Lung (tissue), 12 donors: ENCODE results near the gene PROS1. TPM values are rescaled to one million over a fixed set of nuclear protein-coding genes. Genes with fewer than 3 reads are reported as not detected.
A peak's percentile ranks its signal among the peaks of the same experiment; 100 is the strongest.

ENCODE experiments used
- ATAC-seq: fragments of 200-7000 bp; cut with Tn5 transposase; one replicate; pipeline ENCODE4 v1.9.1; 2020; ENCODE audit warnings: moderate number of reproducible peaks; ENCODE audit not compliant: insufficient read depth, low FRiP score
- DNase-seq, 3 donors: peaks; one replicate each; pipeline ENCODE4 v3.0.0-alpha.2; 2013 to 2017
- H3K27ac ChIP-seq, 2 donors: one replicate each; pipeline ENCODE4 v1.5.1; 2013; ENCODE audit warnings: mild to moderate bottlenecking in 2 of 2, moderate library complexity in 2 of 2, control low read depth in 1 of 2, inconsistent platforms in 1 of 2, low read depth in 1 of 2, low read length in 1 of 2
- H3K27me3 ChIP-seq, 3 donors: one replicate each; pipeline ENCODE4 v1.5.1; 2013; ENCODE audit warnings: low read length in 2 of 3; ENCODE audit not compliant: control insufficient read depth in 3 of 3, insufficient read depth in 3 of 3
- H3K36me3 ChIP-seq, 4 donors: one replicate each; pipeline ENCODE4 v1.5.1; 2013; ENCODE audit warnings: low read length in 4 of 4, mild to moderate bottlenecking in 1 of 4, moderate library complexity in 1 of 4; ENCODE audit not compliant: control insufficient read depth in 4 of 4, insufficient read depth in 4 of 4
- H3K4me1 ChIP-seq, 5 donors: one replicate each; pipeline ENCODE4 v1.5.1; 2013; ENCODE audit warnings: low read length in 5 of 5, mild to moderate bottlenecking in 2 of 5, moderate library complexity in 1 of 5; ENCODE audit not compliant: control insufficient read depth in 5 of 5, insufficient read depth in 5 of 5
- H3K4me3 ChIP-seq: one replicate; pipeline ENCODE4 v1.5.1; 2013; ENCODE audit warnings: mild to moderate bottlenecking, control low read depth, moderate library complexity
- H3K9ac ChIP-seq, 2 donors: one replicate each; pipeline ENCODE4 v1.5.1; 2013; ENCODE audit warnings: low read length in 2 of 2, control low read depth in 1 of 2; ENCODE audit not compliant: insufficient read depth in 1 of 2
- H3K9me3 ChIP-seq, 4 donors: one replicate each; pipeline ENCODE4 v1.5.1; 2013; ENCODE audit warnings: low read length in 3 of 4, mild to moderate bottlenecking in 1 of 4, moderate library complexity in 1 of 4; ENCODE audit not compliant: control insufficient read depth in 4 of 4, insufficient read depth in 3 of 4
- WGBS, 2 donors: extraction: QIAGEN DNeasy Blood & Tissue Kit; methylation state at CpG; one replicate each; pipeline ENCODE4 v1.1.7; 2013; 5-methylcytosine and 5-hydroxymethylcytosine counted together
- polyA plus RNA-seq, 2 donors: library from polyadenylated mRNA; stranded (reverse); fragments of 200-250 nt; gene quantifications; one replicate each; pipeline ENCODE4 v1.2.1, GENCODE V29; 2013
- total RNA-seq, 2 donors: library from RNA; depleted of rRNA in 1 of 2; stranded (reverse); fragments of >200 nt in 1 of 2; gene quantifications; one replicate each; pipeline ENCODE4 v1.2.1, GENCODE V29; 2014 to 2021
- TF ChIP-seq, protein P1 (sequence below): IDR thresholded peaks from 2 replicates; pipeline ENCODE4 v1.5.1; 2012; ENCODE audit warnings: mild to moderate bottlenecking; ENCODE audit errors: control extremely low read depth, extremely low read depth
- donor health status: control.
- donor health status: control.
- donor health status: Bipolar disorder and iron deficiency.
- donor health status: healthy.
- donor health status: DM: yes; HTN: yes; CAD: no.

The PROS1 gene
- total and polyA plus RNA-seq, 4 donors, result 16.2 to 70.3 (median 32.8) TPM

DNA sequence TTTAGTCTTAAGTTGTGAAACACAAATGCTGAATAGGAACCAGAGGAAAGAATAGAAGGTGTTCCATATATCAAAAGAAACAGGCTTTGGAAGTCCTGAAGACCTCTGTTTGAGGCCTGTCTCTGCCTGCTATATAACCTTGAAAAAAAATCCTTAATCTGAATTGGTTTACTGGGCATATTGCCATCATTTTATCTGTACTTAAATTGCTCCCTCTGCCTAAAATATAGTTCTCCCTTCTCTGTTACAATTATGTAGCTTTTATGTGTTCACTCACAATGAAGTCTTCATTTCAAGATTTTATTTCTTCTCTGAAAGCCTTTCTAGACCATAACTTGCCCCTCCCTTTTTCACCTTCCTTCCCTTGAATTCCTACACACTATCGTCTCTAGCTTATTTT lies 27.5 kb upstream of the PROS1 start:
- Histone ChIP-seq H3K4me1 (peaks cover 0 to 9% (median 0%) of the 10 kb centered on the region in 5 donors), H3K9me3 (no peaks in the 10 kb centered on the region), H3K9ac (no peak overlapping the region), H3K27ac (no peak overlapping the region), H3K27me3 (no peaks in the 10 kb centered on the region), H3K36me3 (peaks cover 0 to 2% (median under 1%) of the 10 kb centered on the region in 4 donors), H3K4me3 (no peak overlapping the region)
- TF ChIP-seq, protein P1, sequence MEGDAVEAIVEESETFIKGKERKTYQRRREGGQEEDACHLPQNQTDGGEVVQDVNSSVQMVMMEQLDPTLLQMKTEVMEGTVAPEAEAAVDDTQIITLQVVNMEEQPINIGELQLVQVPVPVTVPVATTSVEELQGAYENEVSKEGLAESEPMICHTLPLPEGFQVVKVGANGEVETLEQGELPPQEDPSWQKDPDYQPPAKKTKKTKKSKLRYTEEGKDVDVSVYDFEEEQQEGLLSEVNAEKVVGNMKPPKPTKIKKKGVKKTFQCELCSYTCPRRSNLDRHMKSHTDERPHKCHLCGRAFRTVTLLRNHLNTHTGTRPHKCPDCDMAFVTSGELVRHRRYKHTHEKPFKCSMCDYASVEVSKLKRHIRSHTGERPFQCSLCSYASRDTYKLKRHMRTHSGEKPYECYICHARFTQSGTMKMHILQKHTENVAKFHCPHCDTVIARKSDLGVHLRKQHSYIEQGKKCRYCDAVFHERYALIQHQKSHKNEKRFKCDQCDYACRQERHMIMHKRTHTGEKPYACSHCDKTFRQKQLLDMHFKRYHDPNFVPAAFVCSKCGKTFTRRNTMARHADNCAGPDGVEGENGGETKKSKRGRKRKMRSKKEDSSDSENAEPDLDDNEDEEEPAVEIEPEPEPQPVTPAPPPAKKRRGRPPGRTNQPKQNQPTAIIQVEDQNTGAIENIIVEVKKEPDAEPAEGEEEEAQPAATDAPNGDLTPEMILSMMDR, result no peak
- peak in 2 of 3 donors; percentile 33 to 61 for DNase-seq
- no peak for ATAC-seq
- 63 to 76% methylated on average over 1 of the region's 1 CpG for WGBS, 2 donors

DNA sequence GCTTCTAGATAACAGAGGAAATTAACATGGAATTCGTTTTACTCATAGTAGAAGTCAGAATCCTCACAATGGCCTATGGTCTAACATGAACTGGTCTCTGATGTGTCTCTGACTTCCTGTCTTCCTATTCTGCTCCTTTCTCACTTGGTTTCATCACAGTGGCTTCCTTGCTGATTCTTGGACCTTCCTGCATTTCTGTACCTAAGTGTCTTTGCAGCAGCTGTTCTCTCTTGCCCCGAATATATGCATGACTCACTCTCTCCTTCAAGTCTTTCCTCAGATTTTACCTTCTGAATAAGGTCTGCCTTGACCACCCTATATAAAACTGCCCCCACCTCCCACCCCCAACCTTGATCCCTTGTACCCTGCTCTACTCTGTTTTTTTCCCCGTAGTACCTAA lies 20.4 kb upstream of the PROS1 start:
- Histone ChIP-seq H3K36me3 (peaks cover 0 to 2% (median under 1%) of the 10 kb centered on the region in 4 donors), H3K27ac (no peak overlapping the region), H3K27me3 (no peaks in the 10 kb centered on the region), H3K9ac (no peak overlapping the region), H3K4me1 (no peaks in the 10 kb centered on the region), H3K4me3 (no peak overlapping the region), H3K9me3 (no peaks in the 10 kb centered on the region)
- TF ChIP-seq, protein P1, result no peak
- DNase-seq (no peak), ATAC-seq (no peak)
- WGBS, 2 donors, result 74 to 81% methylated on average over 3 of the region's 3 CpGs

DNA sequence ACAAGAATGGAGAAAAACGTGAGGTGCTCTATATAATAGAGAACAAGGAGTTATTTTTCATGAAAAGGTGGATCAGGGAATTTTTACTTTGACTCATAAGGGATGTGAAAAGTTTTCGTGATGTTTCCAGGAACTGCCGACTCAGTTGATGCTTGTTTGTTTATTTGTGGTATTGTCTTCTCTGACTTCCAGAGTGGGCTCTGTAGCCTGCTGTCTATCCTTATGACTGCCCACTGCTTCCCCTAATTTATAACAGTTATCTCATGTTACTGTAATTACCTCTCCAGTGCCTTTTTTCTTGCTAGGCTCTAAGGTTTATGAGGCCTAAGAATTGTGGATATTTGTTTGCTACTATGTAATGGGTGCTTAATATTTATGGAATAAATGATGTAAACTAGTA lies 18.5 kb upstream of the PROS1 start:
- TF ChIP-seq, protein P1, result no peak
- peaks cover 0 to 9% (median 6%) of the 10 kb centered on the region in 5 donors for H3K4me1 ChIP-seq
- no peak overlapping the region for H3K9ac ChIP-seq
- DNase-seq, result no peak
- no peaks in the 10 kb centered on the region for H3K27me3 ChIP-seq
- no peak for ATAC-seq
- H3K36me3 ChIP-seq, result peaks cover 0 to 2% (median under 1%) of the 10 kb centered on the region in 4 donors
- WGBS, 2 donors, result 78 to 85% methylated on average over 3 of the region's 3 CpGs
- H3K9me3 ChIP-seq, result no peaks in the 10 kb centered on the region
- no peak overlapping the region for H3K27ac ChIP-seq
- no peak overlapping the region for H3K4me3 ChIP-seq

DNA sequence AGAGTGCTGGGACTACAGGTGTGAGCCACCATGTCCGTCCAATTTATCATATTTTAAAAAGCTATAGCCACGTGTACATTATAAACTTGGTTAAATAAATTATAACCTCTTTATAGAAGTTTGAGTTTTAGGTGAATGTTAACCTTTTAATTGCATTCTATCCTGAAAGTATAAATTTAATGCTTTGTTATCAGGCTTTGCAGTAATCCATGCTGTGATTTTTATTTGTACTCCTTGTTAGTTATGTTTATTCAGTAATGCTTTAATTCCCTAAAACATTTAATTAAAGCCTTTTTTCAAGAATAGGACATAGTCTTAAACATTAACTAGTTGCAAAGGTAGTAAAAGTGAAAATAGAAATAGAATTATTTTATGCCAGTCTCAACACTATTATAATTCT lies 17.9 kb upstream of the PROS1 start:
- DNase-seq, result no peak
- H3K36me3 ChIP-seq, result peaks cover 0 to 1% (median 0%) of the 10 kb centered on the region in 4 donors
- no peak overlapping the region for H3K9ac ChIP-seq
- no peak for ATAC-seq
- no peaks in the 10 kb centered on the region for H3K9me3 ChIP-seq
- no peak overlapping the region for H3K4me3 ChIP-seq
- no peak overlapping the region for H3K27ac ChIP-seq
- WGBS, 2 donors, result 81 to 83% methylated on average over 2 of the region's 2 CpGs
- H3K27me3 ChIP-seq, result no peaks in the 10 kb centered on the region
- TF ChIP-seq, protein P1, result no peak
- H3K4me1 ChIP-seq, result peaks cover 0 to 9% (median 6%) of the 10 kb centered on the region in 5 donors
